A549 (cell line): ENCODE results near the gene RELT. TPM values are rescaled to one million over a fixed set of nuclear protein-coding genes. Genes with fewer than 3 reads are reported as not detected.

Experiments used
- ATAC-seq, 2 experiments: fragments of 200-7000 bp in 1 of 2; fragments of >200 bp in 1 of 2; cut with Nextera tagmentation in 1 of 2; cut with Tn5 transposase in 1 of 2; 3 replicates each; pipeline versions ENCODE4 v1.8.0 to v1.9.1; 2018 to 2020; ENCODE audit warnings: mild to moderate bottlenecking in 1 of 2, moderate library complexity in 1 of 2
- CTCF ChIA-PET: fragments of 300-600 bp; sonication (Branson Sonifier 250); formaldehyde crosslinking; extraction: SDS; loops from one replicate; lab custom pipeline; 2021; ENCODE audit warnings: antibody characterized with exemption, inconsistent platforms; lab: Yijun Ruan, JAX
- POLR2A ChIA-PET: fragments of 350-600 bp; formaldehyde crosslinking; extraction: SDS; loops from one replicate; lab custom pipeline; 2021; ENCODE audit warnings: antibody characterized with exemption, inconsistent platforms; lab: Yijun Ruan, JAX
- DNase-seq, 2 experiments: peaks; one replicate each; pipeline versions ENCODE4 v3.0.0 to v3.0.0-alpha.2; 2011 to 2016; ENCODE audit warnings: low read depth in 1 of 2, low spot score in 1 of 2
- FAIRE-seq: peaks from 2 replicates; lab custom pipeline; 2011; peaks lifted over from hg19 to GRCh38; lab: Jason Lieb, UNC
- H3K27ac ChIP-seq, 2 experiments: fragments of >200 bp; sonication (Bioruptor Twin); formaldehyde crosslinking; 3 replicates each; pipeline ENCODE4 v1.5.1; 2016 to 2017
- H3K4me1 ChIP-seq: fragments of >200 bp; sonication (Bioruptor Twin); formaldehyde crosslinking; 3 replicates; pipeline ENCODE4 v1.6.1; 2016
- H3K4me2 ChIP-seq: fragments of >200 bp; sonication (Bioruptor Twin); formaldehyde crosslinking; 3 replicates; pipeline ENCODE4 v1.6.1; 2016
- H3K4me3 ChIP-seq: fragments of >200 bp; sonication (Bioruptor Twin); formaldehyde crosslinking; 3 replicates; pipeline ENCODE4 v1.5.1; 2016
- H3K9me3 ChIP-seq: fragments of >200 bp; sonication (Bioruptor Twin); formaldehyde crosslinking; 3 replicates; pipeline ENCODE4 v1.6.1; 2016
- ATOH8 ChIP-seq: fragments of 250-450 bp; sonication (Bioruptor Pico); IDR thresholded peaks from 2 replicates; pipeline ENCODE4 v1.5.0; 2020; ENCODE audit warnings: low read depth, mild to moderate bottlenecking, moderate library complexity
- BHLHE40 ChIP-seq: IDR thresholded peaks from 2 replicates; pipeline ENCODE4 v1.6.1; 2012; ENCODE audit warnings: low read depth, low read length, inconsistent platforms
- CHD2 ChIP-seq: fragments of 150-350 bp; IDR thresholded peaks from 2 replicates; pipeline ENCODE4 v1.6.1; 2014; ENCODE audit warnings: low read length; ENCODE audit not compliant: partially characterized antibody
- CHD4 ChIP-seq: fragments of 200-600 bp; sonication (generic); IDR thresholded peaks from 2 replicates; pipeline ENCODE4 v1.6.1; 2016; ENCODE audit warnings: antibody characterized with exemption, mild to moderate bottlenecking, borderline replicate concordance
- E2F6 ChIP-seq: IDR thresholded peaks from 2 replicates; pipeline ENCODE4 v1.6.1; 2012; ENCODE audit warnings: low read depth, borderline replicate concordance
- EHF ChIP-seq: fragments of 250-450 bp; sonication (Bioruptor Pico); IDR thresholded peaks from 2 replicates; pipeline ENCODE4 v1.5.0; 2020; ENCODE audit warnings: mild to moderate bottlenecking
- EHMT2 ChIP-seq: fragments of 200-600 bp; sonication (generic); IDR thresholded peaks from 2 replicates; pipeline ENCODE4 v1.6.1; 2016; ENCODE audit warnings: antibody characterized with exemption, low read depth, mild to moderate bottlenecking, moderate library complexity
- EP300 ChIP-seq, 2 experiments: fragments of >200 bp; sonication (Bioruptor Twin); formaldehyde crosslinking; IDR thresholded peaks; 2 replicates in 1 of 2; 3 replicates in 1 of 2; pipeline ENCODE4 v1.6.1; 2016 to 2017
- ESRRA ChIP-seq: fragments of 150-350 bp; IDR thresholded peaks from 2 replicates; pipeline ENCODE4 v1.6.1; 2014; ENCODE audit warnings: mild to moderate bottlenecking, low read length, borderline replicate concordance
- FOSB ChIP-seq: fragments of 250-450 bp; sonication (Bioruptor Pico); IDR thresholded peaks from 2 replicates; pipeline ENCODE4 v1.5.0; 2020; ENCODE audit warnings: mild to moderate bottlenecking, moderate library complexity
- FOXS1 ChIP-seq: fragments of 250-450 bp; sonication (Bioruptor Pico); IDR thresholded peaks from 2 replicates; pipeline ENCODE4 v1.5.0; 2020; ENCODE audit warnings: mild to moderate bottlenecking, moderate library complexity
- GATA3 ChIP-seq: IDR thresholded peaks from 2 replicates; pipeline ENCODE4 v1.6.1; 2012; ENCODE audit warnings: borderline replicate concordance
- HEYL ChIP-seq: fragments of 250-450 bp; sonication (Bioruptor Pico); IDR thresholded peaks from 2 replicates; pipeline ENCODE4 v1.8.0; 2021; ENCODE audit warnings: mild to moderate bottlenecking, moderate library complexity
- HOXB5 ChIP-seq: fragments of 250-450 bp; sonication (Bioruptor Pico); IDR thresholded peaks from 2 replicates; pipeline ENCODE4 v1.5.0; 2020; ENCODE audit warnings: mild to moderate bottlenecking, moderate library complexity
- KDM1A ChIP-seq: fragments of 200-600 bp; sonication (generic); IDR thresholded peaks from 2 replicates; pipeline ENCODE4 v1.6.1; 2016; ENCODE audit warnings: low read depth, mild to moderate bottlenecking
- KDM5A ChIP-seq: fragments of 200-600 bp; sonication (generic); IDR thresholded peaks from 2 replicates; pipeline ENCODE4 v1.6.1; 2016; ENCODE audit warnings: antibody characterized with exemption, mild to moderate bottlenecking
- MAZ ChIP-seq: fragments of 150-350 bp; IDR thresholded peaks from 2 replicates; pipeline ENCODE4 v1.6.1; 2014; ENCODE audit warnings: antibody characterized with exemption, low read depth, low read length, borderline replicate concordance
- NR3C1 ChIP-seq: fragments of >200 bp; sonication (Bioruptor Twin); formaldehyde crosslinking; IDR thresholded peaks from 3 replicates; pipeline ENCODE4 v1.6.1; 2017
- POLR2A ChIP-seq: IDR thresholded peaks from 2 replicates; pipeline ENCODE4 v1.6.1; 2012; ENCODE audit warnings: mild to moderate bottlenecking, low read length
- POLR2AphosphoS2 ChIP-seq: conservative IDR thresholded peaks from 2 replicates; pipeline ENCODE4 v1.6.1; 2012; ENCODE audit warnings: low read length, improper control_type of control experiment, inconsistent platforms
- RARB ChIP-seq: fragments of 250-450 bp; sonication (Bioruptor Pico); IDR thresholded peaks from 2 replicates; pipeline ENCODE4 v1.8.0; 2021; ENCODE audit warnings: mild to moderate bottlenecking, moderate library complexity
- RCOR1 ChIP-seq: fragments of 150-350 bp; IDR thresholded peaks from 2 replicates; pipeline ENCODE4 v1.6.1; 2014; ENCODE audit warnings: antibody characterized with exemption, low read length, low read depth
- RFX5 ChIP-seq: fragments of 450-650 bp; IDR thresholded peaks from 2 replicates; pipeline ENCODE4 v1.7.1; 2014; ENCODE audit warnings: antibody characterized with exemption, mild to moderate bottlenecking, moderate library complexity
- TFCP2L1 ChIP-seq: fragments of 250-450 bp; sonication (Bioruptor Pico); IDR thresholded peaks from 2 replicates; pipeline ENCODE4 v1.5.0; 2021; ENCODE audit warnings: mild to moderate bottlenecking
- TP53 ChIP-seq: fragments of 250-450 bp; sonication (Bioruptor Pico); IDR thresholded peaks from 2 replicates; pipeline ENCODE4 v1.5.0; 2021; ENCODE audit warnings: mild to moderate bottlenecking, moderate library complexity
- USF2 ChIP-seq: fragments of 450-650 bp; IDR thresholded peaks from 2 replicates; pipeline ENCODE4 v1.6.1; 2014; ENCODE audit warnings: antibody characterized with exemption
- ZC3H11A ChIP-seq: fragments of 450-650 bp; IDR thresholded peaks from 2 replicates; pipeline ENCODE4 v1.6.1; 2014; ENCODE audit warnings: antibody characterized with exemption, mild to moderate bottlenecking
- ZFP36 ChIP-seq: fragments of 450-650 bp; IDR thresholded peaks from 2 replicates; pipeline ENCODE4 v1.6.1; 2014; ENCODE audit warnings: borderline replicate concordance; ENCODE audit not compliant: partially characterized antibody
- ZNF302 ChIP-seq: fragments of 250-450 bp; sonication (Bioruptor Pico); IDR thresholded peaks from 2 replicates; pipeline ENCODE4 v1.9.0; 2021; ENCODE audit warnings: inconsistent platforms, mild to moderate bottlenecking, moderate library complexity
- WGBS: methylation state at CpG from one replicate; pipeline ENCODE4 v1.1.6; 2017; ENCODE audit errors: missing lambda C conversion rate; 5-methylcytosine and 5-hydroxymethylcytosine counted together
- polyA minus RNA-seq: library from RNA; depleted of rRNA, polyadenylated mRNA; stranded (reverse); fragments of >200 nt; gene quantifications from 2 replicates; pipeline ENCODE4 v1.2.3, GENCODE V29; 2011; rRNA and poly(A)+ RNA removed
- polyA plus RNA-seq, 4 experiments: library from polyadenylated mRNA; depleted of rRNA in 3 of 4; stranded (reverse); fragments of >200 nt; fragmentation: RNase III in 1 of 4; extraction: RNeasy Plus Mini Kit Qiagen cat#74134 plus additional on column Dnase treatment in 1 of 4; gene quantifications; 2 replicates in 3 of 4; 3 replicates in 1 of 4; pipeline ENCODE4 v1.2.3, GENCODE V29; 2011 to 2017
- TF ChIP-seq, protein P1 (sequence below): fragments of >200 bp; sonication (Bioruptor Twin); formaldehyde crosslinking; IDR thresholded peaks from 3 replicates; pipeline ENCODE4 v1.6.1; 2016
- TF ChIP-seq, protein P2 (sequence below): fragments of 150-350 bp; IDR thresholded peaks from 2 replicates; pipeline ENCODE4 v1.6.1; 2014; ENCODE audit warnings: low read depth, mild to moderate bottlenecking, low read length

Gene RELT, protein sequence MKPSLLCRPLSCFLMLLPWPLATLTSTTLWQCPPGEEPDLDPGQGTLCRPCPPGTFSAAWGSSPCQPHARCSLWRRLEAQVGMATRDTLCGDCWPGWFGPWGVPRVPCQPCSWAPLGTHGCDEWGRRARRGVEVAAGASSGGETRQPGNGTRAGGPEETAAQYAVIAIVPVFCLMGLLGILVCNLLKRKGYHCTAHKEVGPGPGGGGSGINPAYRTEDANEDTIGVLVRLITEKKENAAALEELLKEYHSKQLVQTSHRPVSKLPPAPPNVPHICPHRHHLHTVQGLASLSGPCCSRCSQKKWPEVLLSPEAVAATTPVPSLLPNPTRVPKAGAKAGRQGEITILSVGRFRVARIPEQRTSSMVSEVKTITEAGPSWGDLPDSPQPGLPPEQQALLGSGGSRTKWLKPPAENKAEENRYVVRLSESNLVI
- polyA plus RNA-seq (2011; rRNA removed) (2.9 TPM in 2 replicates), polyA plus RNA-seq (2017; fragmentation: RNase III; extraction: RNeasy Plus Mini Kit Qiagen cat#74134 plus additional on column Dnase treatment) (5.1 to 6.3 TPM (median 5.2 TPM) in 3 replicates), polyA minus RNA-seq (3.7 and 4.5 TPM in 2 replicates)
- 7.0 and 8.7 TPM in 2 replicates for polyA plus RNA-seq (2012; cell fraction: cytosol; rRNA removed)
- 35.5 and 39.3 TPM in 2 replicates for polyA plus RNA-seq (2012; cell fraction: nucleus; rRNA removed)

DNA sequence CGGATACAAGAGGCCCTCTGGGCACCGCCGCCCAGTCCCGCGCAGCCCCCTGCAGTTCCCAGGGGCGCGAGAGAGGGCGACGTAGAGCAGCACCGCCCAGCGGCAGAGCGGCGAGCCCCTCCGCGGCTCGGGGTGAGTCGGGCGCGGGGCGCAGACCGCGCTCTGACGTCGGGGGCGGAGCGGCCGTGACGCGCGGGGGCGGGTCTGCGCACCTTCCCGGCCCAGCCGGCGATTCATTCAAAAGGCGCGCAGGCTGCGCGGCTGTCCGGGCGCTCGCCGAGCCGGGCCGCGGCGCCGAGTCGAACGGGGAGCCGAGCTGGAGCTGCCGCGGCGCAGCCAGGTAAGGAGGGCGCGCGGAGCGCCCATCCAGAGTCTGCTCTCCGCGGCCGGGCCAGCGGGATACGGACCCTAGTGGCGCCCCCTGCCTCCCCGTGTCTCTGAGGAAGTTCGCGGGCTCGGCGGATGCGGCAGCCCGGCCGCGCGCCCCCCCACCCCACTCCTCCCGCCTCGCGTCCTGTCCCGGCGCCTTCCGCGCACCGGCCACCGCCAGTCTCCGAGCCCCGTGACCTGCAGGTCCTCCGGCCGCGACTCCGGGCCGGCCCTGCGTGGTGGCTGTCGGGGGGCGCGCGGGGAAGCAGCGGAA lies at the start of gene RELT:
Gene RELT, plus strand, starts transcription at position 240 of the 643 bp plus-strand sequence. CDS start 12,738 bp downstream, outside the sequence.
- Histone ChIP-seq H3K27ac (peak within 1 kb of the TSS; percentile 75 to 93), H3K4me3 (peak within 1 kb of the TSS; percentile 59), H3K4me1 (peaks cover 23% of the 10 kb centered on the region), H3K9me3 (no peaks in the 10 kb centered on the region), H3K4me2 (peak within 1 kb of the TSS; percentile 66)
- DNase-seq = peak; percentile 89 to 91
- POLR2A ChIA-PET = interaction anchor here (1.3 kb wide), 1 partner anchor 25 kb away, joined by 7 read pairs; no protein-coding TSS in a partner anchor
- FAIRE-seq = no peak
- 2% methylated on average over 19 of the region's 96 CpGs for WGBS
- CTCF ChIA-PET = interaction anchor here (0.6 to 39.3 kb wide), 10 partner anchors 11 to 447 kb away, joined by 3 to 667 read pairs (median 3); no protein-coding TSS in a partner anchor
- peak; percentile 83 to 84 for ATAC-seq
- TF ChIP-seq CHD2 = no peak
- no peak for TF ChIP-seq ZNF302 (CRISPR knock-in tag)
- TF ChIP-seq EHF = no peak
- no peak for TF ChIP-seq RCOR1
- no peak for TF ChIP-seq ZC3H11A
- TF ChIP-seq E2F6 = no peak
- TF ChIP-seq FOXS1 (CRISPR knock-in tag) = no peak
- TF ChIP-seq, protein P1, sequence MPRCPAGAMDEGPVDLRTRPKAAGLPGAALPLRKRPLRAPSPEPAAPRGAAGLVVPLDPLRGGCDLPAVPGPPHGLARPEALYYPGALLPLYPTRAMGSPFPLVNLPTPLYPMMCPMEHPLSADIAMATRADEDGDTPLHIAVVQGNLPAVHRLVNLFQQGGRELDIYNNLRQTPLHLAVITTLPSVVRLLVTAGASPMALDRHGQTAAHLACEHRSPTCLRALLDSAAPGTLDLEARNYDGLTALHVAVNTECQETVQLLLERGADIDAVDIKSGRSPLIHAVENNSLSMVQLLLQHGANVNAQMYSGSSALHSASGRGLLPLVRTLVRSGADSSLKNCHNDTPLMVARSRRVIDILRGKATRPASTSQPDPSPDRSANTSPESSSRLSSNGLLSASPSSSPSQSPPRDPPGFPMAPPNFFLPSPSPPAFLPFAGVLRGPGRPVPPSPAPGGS = peak; percentile 82; the same call in 2 of the 3 replicates
- TF ChIP-seq, protein P2, sequence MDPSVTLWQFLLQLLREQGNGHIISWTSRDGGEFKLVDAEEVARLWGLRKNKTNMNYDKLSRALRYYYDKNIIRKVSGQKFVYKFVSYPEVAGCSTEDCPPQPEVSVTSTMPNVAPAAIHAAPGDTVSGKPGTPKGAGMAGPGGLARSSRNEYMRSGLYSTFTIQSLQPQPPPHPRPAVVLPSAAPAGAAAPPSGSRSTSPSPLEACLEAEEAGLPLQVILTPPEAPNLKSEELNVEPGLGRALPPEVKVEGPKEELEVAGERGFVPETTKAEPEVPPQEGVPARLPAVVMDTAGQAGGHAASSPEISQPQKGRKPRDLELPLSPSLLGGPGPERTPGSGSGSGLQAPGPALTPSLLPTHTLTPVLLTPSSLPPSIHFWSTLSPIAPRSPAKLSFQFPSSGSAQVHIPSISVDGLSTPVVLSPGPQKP = no peak
- TF ChIP-seq NR3C1 = no peak
- TF ChIP-seq ZFP36 = no peak
- no peak for TF ChIP-seq MAZ
- no peak for TF ChIP-seq RFX5
- no peak for TF ChIP-seq HOXB5 (CRISPR knock-in tag)
- TF ChIP-seq TP53 = no peak
- TF ChIP-seq KDM5A = no peak
- no peak for TF ChIP-seq TFCP2L1 (CRISPR knock-in tag)
- no peak for TF ChIP-seq ATOH8 (CRISPR knock-in tag)
- TF ChIP-seq USF2 = no peak
- TF ChIP-seq POLR2A = peak; percentile 98
- no peak for TF ChIP-seq ESRRA
- TF ChIP-seq EHMT2 = no peak
- no peak for TF ChIP-seq CHD4
- no peak for TF ChIP-seq KDM1A
- TF ChIP-seq BHLHE40 = no peak
- TF ChIP-seq RARB = no peak
- TF ChIP-seq FOSB (CRISPR knock-in tag) = no peak
- TF ChIP-seq EP300 (IDR thresholded peaks at IDR 0.05) = no peak
- 0 out of 2 replicates have a peak, but pooled peaks have one; percentile 26 for TF ChIP-seq GATA3
- no peak for TF ChIP-seq HEYL (CRISPR knock-in tag)
- TF ChIP-seq POLR2AphosphoS2 = no peak
